HG02763 (cell line): ENCODE measurements around the gene PATL2.
"Not testable (repeated sequence)": the region's sequence is repeated elsewhere in the genome, so short reads cannot be mapped to it uniquely, and the experiment has no call there.

Source experiments
- ATAC-seq: cut with Tn5 transposase; IDR thresholded peaks from one replicate; pipeline ENCODE4 v1.9.1; 2021; ENCODE audit warnings: mild to moderate bottlenecking, moderate library complexity; ENCODE audit not compliant: unreplicated experiment

PATL2 gene

DNA sequence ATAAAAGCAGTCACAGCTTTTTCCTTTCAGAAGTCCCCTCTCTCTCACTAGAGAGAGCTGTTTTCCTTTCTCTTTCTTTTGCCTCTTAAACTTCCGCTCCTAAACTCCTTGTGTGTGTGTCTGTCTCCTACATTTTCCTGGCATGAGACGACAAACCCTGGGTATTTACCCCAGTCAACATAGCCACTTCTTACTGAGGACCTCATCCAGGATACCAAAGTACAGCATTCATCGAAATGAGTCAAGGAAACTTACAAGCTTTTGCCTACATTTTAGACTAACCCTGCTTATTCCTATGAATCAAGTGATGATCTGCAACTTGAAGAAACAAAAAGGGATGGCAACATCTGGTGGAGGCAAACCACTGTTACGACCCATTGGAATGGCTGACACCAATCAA, 16.7 kb downstream of the PATL2 start:
- ATAC-seq = no peak

DNA sequence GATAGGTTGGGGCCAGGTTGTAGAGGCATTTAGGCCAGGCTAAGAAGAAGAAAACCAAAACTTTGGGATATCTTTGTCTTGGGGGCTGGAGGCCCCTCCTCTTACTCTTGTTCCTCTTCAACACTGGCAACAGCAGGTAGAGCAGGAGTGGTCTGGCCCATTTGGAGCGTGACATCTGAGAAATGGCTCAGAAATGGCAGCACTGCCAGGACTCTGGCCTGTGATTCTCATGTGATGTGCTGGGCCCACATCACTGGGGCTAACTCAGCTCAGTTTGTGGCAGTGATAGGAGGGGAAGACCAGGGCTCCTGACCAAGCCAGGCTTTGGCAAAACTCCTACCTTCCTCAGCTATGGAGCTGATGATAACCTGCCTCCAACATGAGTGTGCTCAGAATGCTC, 18.5 kb downstream of the PATL2 start:
- no peak for ATAC-seq

DNA sequence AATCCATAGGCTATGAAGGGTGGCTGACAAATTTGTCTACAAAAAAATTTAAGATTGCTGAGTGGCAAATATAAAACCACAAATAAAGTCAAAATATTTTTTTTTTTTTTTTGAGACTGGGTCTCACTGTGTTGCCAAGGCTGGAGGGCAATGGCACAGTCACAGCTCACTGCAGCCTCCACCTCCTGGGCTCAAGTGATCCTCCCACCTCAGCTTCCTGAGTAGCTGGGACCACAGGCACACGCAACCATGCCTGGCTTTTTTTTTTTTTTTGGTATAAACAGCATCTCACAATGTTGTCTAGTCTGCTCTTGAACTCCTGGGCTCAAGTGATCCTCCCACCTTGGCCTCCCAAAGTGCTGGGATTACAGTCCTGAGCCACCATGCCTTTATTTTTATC, 20.9 kb downstream of the PATL2 start:
- ATAC-seq = not testable (repeated sequence)

DNA sequence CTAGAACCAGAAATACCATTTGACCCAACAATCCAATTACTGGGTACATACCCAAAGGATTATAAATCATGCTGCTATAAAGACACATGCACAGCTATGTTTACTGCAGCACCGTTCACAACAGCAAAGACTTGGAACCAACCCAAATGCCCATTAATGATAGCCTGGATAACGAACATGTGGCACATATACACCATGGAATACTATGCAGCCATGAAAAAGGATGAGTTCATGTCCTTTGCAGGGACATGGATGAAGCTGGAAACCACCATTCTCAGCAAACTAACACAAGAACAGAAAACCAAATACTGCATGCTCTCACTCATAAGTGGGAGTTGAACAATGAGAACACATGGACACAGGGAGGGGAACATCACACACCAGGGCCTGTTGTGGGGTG, 21.8 kb downstream of the PATL2 start:
- not testable (repeated sequence) for ATAC-seq

DNA sequence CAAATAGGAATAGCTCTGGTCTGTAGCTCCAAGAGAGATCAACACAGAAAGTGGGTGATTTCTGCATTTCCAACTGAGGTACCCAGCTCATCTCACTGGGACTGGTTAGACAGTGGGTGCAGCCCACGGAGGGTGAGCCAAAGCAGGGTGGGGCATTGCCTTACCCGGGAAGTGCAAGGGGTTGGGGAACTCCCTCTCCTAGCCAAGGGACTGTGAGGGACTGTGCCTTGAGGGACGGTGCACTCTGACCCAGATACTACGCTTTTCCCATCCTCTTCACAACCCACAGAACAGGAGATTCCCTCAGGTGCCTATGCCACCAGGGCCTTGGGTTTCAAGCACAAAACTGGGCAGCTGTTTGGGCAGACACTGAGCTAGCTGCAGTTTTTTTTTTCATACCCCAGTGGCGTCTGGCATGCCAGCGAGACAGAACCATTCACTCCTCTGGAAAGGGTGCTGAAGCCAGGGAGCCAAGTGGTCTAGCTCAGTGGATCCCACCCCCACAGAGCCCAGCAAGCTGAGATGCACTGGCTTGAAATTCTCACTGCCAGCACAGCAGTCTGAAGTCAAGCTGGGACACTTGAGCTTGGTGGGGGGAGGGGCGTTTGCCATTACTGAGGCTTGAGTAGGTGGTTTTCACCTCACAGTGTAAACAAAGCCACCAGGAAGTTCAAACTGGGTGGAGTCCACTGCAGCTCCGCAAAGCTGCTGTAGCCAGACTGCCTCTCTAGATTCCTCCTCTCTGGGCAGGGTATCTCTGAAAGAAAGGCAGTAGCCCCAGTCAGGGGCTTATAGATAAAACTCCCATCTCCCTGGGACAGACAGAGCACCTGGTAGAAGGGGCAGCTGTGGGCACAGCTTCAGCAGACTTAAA, 28.1 kb downstream of the PATL2 start:
- not testable (repeated sequence) for ATAC-seq

DNA sequence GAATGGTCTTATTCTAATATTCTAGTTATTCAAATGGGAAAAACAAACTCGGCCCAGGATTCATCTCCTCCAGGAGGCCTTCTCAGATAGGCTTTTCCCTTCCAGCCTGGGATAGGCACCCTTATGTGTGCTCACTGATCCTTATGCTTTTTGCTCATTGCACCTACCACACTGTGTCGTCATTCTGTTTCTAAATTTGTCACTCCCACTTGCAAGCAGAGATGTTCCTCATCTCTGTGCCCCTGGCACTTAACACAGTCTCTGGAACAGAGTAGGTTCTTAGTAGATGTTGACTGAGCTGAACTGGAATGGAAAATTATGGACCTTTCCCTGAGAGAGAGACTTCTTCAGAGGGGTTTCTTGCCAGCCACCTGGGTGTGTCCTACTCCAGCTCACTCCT, 28.9 kb downstream of the PATL2 start:
- no peak for ATAC-seq

DNA sequence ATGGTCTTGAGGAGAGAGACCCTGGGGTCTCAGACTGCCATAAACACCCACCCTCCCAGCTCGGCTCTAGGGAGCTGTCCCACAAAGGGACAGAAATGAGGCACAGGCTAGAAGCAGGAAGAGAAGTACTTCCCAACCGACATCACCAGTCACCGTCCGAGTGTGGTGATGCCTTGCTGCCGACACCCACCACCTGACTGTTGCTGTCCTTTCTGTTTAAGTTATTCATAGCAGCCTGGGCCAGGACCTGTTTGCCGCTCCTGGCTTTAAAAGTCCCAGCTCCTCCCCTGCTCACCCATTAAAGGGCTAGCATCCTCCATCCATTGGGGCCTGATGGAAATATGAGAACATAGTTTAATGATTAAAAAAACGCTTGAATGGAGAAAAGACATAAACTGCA, 34.4 kb downstream of the PATL2 start:
- ATAC-seq = no peak

DNA sequence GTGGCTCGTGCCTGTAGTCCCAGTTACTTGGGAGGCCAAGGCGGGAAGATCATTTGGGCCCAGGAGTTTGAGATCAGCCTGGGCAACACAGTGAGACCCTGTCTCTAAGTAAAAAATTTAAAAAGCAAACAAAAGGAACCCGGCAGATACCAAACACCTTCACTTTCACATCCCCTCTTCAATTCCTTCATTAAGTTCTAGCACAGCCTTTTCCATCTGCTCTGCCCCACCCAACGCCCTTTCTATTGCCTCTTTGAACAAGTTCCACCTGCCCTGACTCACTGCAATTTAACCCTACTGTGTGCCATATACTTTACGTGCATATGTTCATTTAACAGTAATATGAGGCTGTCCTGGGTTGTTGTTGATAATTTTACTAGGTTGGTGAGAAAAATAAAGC, 35.2 kb downstream of the PATL2 start:
- no peak for ATAC-seq

DNA sequence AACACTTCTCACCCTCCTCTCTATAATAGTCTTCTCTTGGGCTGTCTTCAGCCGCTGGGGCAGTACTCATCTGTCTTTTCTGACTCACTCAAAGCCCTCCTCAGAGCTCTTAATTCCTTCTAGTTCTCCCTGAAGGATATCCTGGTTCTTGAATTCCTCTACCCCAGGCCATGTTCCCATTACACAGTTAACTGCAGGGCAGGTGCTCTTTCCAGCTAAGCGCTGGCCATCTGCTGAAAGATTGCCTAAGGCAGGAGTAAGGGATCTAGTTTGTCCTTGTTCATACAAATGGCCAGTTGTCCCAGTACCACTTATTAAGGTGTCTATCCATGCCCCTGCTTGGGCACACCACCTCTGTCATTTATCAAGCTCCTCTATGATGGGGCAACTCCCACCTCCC, 37.5 kb downstream of the PATL2 start:
- no peak for ATAC-seq

DNA sequence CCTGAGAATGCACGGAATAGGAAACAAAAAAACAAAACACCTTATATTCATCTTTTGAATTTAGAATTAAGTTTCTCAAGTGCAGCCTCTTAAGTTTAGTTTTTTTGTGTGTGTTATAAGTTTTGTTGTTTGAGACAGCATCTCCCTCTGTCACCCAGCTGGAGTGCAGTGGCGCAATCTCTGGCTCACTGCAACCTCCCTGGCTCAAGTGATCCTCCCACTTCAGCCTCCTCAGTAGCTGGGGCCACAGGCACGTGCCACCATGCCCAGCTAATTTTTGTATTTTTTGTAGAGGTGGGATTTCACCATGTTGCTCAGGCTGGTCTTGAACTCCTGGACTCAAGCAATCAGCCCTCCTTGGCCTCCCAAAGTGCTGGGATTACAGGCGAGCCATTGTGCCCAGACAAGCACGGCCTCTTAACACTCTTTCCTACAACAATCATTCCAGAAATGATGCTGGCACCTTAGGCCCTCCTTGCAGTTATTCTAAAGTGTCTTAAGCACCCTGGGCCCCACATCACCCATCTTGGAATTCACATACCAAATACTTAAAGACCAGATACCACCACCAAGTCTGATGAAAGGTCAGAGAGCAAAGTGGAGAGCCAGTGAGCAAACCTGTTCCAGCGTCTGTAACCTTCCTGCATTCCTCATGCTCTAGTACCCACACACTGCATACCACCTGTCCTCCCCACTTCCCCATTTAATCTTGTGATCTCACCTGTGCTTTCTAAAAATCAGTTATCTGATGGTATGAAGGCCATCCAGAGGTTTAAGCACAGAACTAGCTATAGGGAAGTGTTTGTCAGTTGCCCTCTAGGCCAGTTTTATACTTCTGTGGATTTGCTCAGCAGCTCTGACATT, 40.8 kb downstream of the PATL2 start:
- ATAC-seq = no peak

DNA sequence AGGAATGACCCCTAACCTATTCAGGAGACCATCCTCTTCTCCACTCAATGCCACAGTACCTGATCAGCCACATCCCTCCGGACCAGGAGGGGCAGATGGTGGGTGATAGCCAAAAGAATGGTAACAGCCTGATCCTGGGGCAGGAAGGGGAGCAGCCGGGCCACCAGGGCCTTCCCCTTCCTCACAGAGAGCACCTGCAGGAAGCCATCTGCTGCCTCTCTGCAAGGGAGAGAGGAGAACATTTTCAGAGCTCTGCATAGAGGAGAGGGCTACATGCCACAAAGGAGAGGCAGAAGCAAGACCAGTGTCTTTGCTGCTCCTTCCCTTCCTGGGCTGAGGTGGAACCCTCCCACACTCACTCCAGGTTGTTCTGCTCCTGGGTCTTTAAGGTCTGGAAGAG, 42.2 kb downstream of the PATL2 start:
- ATAC-seq = no peak

DNA sequence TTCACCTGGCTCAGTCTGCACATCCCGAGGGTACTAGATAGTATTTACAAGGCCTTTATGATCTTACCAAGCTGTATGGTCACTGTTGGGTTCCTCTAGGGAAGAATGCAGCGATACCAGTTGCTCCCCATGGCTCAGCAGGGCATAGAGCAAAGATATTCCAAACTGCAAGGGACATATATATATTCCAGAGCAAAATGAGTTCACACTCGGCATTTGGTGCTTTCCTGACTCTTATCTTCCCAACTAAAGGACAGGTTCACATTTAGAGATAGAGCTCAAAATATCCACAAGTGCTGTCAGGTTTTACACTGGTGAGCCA, 44.1 kb downstream of the PATL2 start:
- ATAC-seq = no peak

DNA sequence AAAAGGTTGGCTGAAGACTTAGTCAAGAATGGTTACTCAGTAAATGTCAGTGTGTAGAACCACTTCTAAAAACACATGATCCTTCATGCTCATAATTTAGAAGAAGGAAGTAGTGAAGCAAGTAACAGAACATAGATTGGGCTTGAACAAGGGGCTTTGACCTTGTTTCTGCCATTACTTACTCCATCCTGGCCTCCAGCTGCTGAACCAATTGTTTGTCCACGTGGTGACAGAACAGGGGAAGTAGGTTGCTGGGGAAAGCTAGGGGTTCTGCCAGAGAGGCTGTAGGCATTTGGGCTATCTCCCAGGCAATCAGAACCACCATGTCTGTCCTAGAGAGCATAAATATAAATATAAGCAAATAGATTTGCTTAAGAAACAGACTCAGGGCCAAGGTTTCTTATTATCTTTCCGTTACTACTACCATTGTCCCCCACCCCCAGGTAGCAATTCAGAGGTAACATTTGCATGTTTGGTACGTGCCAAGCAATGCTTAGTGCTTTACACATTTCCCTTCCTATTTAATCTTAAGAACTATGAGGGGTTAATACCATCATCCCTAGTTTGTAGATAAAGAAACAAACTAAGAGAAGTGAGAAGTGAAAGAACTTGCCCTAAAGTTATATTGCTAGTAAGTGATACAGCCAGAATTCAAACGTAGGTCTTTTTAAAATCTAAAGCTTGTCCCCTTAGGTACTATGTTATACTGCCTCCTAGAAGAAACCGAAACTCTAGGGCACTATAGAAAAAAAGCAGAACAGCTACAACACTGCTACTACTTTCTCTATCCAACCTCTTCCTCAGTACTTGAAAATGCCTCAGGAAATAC, 44.7 kb downstream of the PATL2 start:
- ATAC-seq = no peak

DNA sequence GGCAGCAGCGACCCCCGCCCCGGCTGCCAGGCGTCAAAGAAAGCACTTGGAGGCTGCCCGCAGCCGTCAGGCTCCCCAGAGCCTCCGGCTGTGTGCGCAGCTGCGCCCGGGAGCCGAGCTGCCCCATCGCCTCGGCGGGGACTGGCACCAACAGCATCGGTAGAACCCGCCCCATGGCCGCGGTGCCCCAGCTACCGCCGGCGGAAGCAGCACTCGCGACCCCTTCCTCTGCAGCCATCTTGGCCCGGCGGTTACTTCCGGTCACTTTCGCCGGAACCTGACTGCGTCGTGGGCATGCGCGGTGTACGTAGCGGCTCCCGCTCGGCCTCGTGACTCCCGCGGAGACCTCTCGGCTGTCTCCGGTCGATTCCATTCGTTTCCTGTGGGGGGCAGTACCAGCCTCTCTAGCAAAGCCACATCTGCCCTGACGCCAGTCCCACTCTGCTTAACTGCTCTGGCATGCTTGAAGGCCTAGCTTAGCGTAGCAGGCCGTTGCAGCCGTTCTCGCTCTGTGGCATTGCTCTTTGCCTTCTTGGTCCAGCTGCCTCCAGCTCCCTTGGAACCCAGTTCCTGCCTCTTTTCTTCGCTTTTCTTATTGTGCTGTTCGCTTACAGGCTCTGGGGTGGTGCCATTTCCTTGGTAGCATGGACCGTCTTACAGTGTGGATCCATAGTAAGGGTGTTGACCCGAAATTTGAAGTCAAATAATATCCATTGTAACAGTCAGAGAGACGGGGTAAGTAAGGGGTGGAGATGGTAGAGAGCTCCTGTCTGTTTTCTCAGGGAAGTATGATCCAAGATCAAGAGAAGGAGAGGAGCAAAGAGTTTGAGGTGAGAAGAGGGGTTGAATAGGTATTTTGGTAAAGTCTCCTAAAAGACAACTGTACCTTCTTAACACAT, 47.5 kb downstream of the PATL2 start, which contains the start of gene SPG11:
TSS of gene SPG11 (minus strand) at position 253 of the 899 bp plus-strand sequence. CDS start at position 238, 15 bp downstream.
- ATAC-seq = peak; percentile 75

DNA sequence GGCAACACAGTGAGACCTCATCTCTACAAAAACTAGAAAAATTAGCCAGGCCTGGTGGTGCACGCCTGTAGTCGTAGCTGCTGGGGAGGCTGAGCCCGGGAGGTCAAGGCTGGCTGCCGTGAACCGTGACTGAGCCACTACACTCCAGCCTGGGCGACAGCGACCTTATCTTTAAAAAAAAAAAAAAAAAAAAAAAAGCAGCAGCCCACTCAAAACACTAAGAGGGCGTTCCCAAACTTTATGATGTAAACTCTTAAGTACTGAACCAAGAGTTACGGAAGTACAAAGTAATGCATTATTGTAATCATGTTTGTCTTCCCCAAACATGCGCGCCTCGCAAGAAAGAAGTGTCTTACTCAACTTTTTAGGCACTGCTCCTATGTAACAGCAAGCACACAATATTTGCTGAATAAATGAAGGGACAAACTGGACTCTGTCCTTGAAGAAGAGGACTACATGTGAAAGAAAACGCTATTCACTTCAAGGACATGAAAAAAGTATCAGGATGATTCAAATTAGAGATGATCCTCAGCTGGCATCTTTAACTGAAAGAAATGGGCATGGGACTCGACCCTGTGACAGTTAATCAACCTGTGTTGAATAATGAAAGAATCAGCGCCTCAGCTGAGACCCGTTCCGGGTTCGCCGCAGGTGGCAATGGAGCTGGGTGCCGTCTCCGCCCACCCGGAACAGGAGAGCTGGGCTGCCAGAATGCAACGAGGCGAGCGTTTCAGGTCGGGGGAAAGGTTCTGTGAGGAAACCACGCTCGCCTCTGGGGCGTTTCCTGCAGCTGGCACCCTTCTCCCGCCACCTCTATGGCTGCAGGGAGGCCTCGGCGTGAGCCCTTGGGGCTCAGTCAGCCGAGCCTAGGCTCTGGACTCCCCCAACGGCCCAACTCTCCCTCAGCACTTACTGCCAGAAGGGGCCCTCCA, 48.4 kb downstream of the PATL2 start:
- peak; percentile 49 for ATAC-seq

DNA sequence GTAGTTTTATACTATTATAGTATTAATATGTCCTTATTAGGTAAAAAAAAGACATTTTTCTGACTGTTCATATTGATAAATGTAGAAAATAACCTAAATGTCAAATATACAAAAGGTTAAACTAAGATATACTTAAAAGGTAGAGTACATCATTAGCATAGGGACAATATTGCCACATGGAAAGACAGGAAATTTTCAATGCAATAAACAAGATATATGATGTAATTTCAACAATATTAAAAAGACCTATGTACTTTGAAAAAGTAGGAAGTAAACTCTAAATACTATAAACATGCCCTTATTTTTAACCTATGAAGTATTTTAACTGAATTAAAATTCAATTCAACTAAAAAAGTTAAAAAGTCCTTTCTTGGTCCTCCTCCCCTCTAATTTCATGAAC, 49.5 kb downstream of the PATL2 start:
- no peak for ATAC-seq

DNA sequence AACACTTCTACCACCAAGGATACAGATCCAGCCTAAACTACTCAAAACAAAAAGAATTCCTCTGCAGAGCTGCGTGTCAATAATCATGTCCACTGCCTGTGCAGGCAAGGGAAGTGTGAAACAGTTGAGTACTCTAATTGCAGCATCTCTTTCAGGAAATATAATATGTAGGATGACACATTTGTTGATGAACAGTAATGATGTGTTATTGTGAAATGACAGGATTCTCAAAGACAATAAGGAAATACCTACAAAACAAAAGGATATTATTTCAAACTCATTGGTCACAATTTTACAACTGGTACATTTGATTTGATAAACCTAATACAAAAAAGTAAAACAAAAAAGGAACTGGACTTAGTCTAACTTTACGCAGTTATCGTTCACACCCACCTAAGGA, 52.1 kb downstream of the PATL2 start:
- no peak for ATAC-seq

DNA sequence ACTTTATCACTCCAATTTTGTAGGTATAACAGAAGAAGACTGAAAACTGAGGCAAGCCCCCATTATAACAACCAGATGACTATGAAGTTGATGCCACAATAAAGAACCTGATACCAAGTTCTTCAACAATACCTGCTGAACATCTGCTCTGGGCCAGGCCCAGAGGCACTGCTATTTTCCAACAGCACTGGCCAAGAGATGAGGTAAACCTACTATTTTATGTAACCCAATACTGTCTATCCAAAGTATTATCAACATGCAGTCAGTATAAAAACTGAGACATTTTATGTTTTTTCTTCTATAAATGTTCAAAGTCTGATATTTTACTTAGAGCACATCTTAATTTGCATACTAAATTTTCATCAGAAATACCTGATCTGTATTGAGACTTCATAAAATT, 53.7 kb downstream of the PATL2 start:
- no peak for ATAC-seq

DNA sequence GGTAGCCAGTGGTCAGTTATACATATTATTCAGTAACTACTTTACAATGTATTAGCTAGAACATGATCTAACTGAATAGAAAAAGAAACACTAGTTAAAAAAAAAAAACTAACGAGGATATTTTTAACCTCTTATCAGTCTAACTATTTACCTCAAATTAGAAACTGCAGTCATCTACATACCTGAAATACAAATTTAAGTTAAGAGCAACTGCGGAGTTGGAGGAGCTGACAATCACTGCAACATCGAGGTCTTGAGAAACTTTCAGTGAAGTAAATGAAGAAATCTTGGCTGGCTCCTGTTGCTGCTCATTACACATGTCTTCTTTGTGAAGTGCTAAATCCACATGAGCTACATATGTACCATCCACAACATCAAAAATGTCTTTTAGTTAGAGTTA, 54.2 kb downstream of the PATL2 start:
- no peak for ATAC-seq
